Measurements from ENCODE around the gene RPS18.
A peak's percentile ranks its signal among the peaks of the same experiment; 100 is the strongest.
"Not testable (repeated sequence)": the region's sequence is repeated elsewhere in the genome, so short reads cannot be mapped to it uniquely, and the experiment has no call there.

The RPS18 gene

DNA sequence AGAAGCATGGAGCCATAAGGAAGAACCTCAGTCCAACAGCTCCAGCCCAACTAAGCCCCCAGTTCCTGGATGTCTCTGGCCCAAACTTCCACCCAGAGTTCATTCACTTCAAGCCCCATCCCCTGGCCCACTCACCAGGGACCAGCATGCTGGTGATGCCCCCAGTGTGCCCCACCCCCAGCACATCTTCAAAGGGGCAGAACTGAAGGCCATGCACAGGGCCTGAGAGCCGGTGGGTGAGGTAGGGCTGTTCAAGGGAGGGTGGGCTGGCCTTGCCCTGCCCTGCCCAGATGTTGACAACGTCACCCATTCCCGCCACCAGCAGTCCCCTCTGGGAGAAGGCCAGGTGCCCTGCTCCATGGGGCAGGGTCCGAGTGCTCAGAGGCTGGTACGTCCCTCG is 8.7 kb downstream of the RPS18 start:
- peaks cover 20% of the 10 kb centered on the region for H3K4me1 ChIP-seq (ENCODE audit: insufficient read depth, low read length)
- no peak overlapping the region for H3K9ac ChIP-seq (ENCODE audit: low read length)
- H3K4me3 ChIP-seq (ENCODE audit: low read depth in 1 of 2, low read length in 2 of 2) = no peak overlapping the region
- H3K27ac ChIP-seq (ENCODE audit: low read depth, low read length) = no peak overlapping the region
- H3K36me3 ChIP-seq (ENCODE audit: insufficient read depth, low read length) = peaks cover 43% of the 10 kb centered on the region
- H3K27me3 ChIP-seq (ENCODE audit: control insufficient read depth in 1 of 2, insufficient read depth in 2 of 2, low read length in 2 of 2) = no peaks in the 10 kb centered on the region
- H3K9me3 ChIP-seq (ENCODE audit: low read length) = no peaks in the 10 kb centered on the region

DNA sequence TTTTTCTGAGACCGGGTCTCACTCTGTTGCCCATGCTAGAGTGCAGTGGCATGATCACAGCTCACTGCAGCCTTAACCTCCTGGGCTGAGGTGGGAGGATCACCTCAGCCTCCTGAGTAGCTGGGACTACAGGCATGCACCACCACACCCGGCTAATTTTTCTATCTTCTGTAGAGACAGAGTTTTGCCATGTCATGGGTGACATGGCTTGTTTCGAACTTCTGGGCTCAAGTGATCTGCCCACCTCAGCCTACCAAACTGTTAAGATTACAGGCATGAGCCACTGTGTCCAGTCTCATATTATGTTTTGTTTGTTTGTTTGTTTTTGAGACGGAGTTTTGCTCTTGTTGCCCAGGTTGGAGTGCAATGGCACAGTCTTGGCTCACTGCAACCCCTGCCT is 13.3 kb downstream of the RPS18 start:
- peaks cover 16% of the 10 kb centered on the region for H3K4me1 ChIP-seq (ENCODE audit: insufficient read depth, low read length)
- peaks cover 39% of the 10 kb centered on the region for H3K36me3 ChIP-seq (ENCODE audit: insufficient read depth, low read length)
- not testable (repeated sequence) for H3K4me3 ChIP-seq (ENCODE audit: low read depth in 1 of 2, low read length in 2 of 2); H3K9me3 ChIP-seq (ENCODE audit: low read length); H3K27me3 ChIP-seq (ENCODE audit: control insufficient read depth in 1 of 2, insufficient read depth in 2 of 2, low read length in 2 of 2); H3K27ac ChIP-seq (ENCODE audit: low read depth, low read length); H3K9ac ChIP-seq (ENCODE audit: low read length)

DNA sequence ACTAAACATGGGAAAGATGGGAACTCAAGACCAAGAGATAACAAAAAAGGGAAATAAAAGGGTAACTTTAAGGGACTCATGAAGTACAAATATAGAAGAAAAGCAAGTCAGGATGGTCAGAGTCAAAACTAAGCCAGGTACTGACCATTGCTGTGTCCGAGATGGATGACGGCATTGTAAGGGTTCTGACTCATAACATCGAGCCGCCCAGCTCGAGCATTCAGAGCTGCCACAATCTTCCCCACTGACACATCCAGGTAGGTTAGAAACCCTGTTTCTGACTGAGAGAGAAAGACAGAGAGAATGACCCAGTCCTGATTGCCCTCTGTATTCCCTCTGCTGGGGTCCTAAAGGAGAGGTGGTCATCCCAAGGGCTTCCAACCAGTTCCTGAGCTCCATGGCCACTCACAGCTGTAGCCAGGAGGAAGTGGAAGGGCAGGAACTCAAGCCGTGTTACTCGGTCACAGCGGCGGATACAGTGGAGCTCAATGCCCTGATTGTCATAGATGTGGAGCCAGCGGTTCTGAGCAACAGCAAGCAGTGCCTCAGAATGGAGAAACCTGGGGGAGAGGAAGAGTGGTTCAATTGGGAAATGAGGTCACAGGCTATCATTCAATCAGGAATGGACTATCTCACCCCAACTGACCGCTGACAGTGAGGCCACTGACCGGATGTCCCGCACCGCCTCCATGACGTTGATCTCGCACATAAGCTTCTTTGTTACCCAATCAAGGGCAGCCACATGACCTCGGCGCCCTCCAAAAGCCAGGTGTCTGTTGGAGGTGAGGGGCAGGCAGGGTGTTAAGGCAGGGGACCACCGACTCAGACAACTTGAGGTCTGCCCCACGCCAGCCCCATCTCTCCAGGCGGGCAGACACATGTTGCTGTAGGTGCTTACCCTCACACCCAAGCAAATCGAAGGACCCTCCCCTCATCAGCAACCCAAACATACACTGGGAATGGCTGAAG is 15.4 kb downstream of the RPS18 start:
- H3K27ac ChIP-seq (ENCODE audit: low read depth, low read length) = no peak overlapping the region
- H3K9me3 ChIP-seq (ENCODE audit: low read length) = no peaks in the 10 kb centered on the region
- H3K4me1 ChIP-seq (ENCODE audit: insufficient read depth, low read length) = peaks cover 19% of the 10 kb centered on the region
- H3K4me3 ChIP-seq (ENCODE audit: low read depth in 1 of 2, low read length in 2 of 2) = no peak overlapping the region
- peaks cover 45% of the 10 kb centered on the region for H3K36me3 ChIP-seq (ENCODE audit: insufficient read depth, low read length)
- no peak overlapping the region for H3K9ac ChIP-seq (ENCODE audit: low read length)
- H3K27me3 ChIP-seq (ENCODE audit: control insufficient read depth in 1 of 2, insufficient read depth in 2 of 2, low read length in 2 of 2) = no peaks in the 10 kb centered on the region

- no peaks in the 10 kb centered on the region for H3K27me3 ChIP-seq (ENCODE audit: control insufficient read depth in 1 of 2, insufficient read depth in 2 of 2, low read length in 2 of 2)
- peaks cover 19% of the 10 kb centered on the region for H3K4me1 ChIP-seq (ENCODE audit: insufficient read depth, low read length)
- peak overlapping the region; percentile 65 for H3K9ac ChIP-seq (ENCODE audit: low read length)
- H3K4me3 ChIP-seq (ENCODE audit: low read depth in 1 of 2, low read length in 2 of 2) = peak overlapping the region; percentile 79 to 83
- no peaks in the 10 kb centered on the region for H3K9me3 ChIP-seq (ENCODE audit: low read length)
- H3K27ac ChIP-seq (ENCODE audit: low read depth, low read length) = peak overlapping the region; percentile 91
- H3K36me3 ChIP-seq (ENCODE audit: insufficient read depth, low read length) = peaks cover 50% of the 10 kb centered on the region
Measured at GRCh38 chr6:33288141-33288920, 16.5 kb downstream of the RPS18 start.

DNA sequence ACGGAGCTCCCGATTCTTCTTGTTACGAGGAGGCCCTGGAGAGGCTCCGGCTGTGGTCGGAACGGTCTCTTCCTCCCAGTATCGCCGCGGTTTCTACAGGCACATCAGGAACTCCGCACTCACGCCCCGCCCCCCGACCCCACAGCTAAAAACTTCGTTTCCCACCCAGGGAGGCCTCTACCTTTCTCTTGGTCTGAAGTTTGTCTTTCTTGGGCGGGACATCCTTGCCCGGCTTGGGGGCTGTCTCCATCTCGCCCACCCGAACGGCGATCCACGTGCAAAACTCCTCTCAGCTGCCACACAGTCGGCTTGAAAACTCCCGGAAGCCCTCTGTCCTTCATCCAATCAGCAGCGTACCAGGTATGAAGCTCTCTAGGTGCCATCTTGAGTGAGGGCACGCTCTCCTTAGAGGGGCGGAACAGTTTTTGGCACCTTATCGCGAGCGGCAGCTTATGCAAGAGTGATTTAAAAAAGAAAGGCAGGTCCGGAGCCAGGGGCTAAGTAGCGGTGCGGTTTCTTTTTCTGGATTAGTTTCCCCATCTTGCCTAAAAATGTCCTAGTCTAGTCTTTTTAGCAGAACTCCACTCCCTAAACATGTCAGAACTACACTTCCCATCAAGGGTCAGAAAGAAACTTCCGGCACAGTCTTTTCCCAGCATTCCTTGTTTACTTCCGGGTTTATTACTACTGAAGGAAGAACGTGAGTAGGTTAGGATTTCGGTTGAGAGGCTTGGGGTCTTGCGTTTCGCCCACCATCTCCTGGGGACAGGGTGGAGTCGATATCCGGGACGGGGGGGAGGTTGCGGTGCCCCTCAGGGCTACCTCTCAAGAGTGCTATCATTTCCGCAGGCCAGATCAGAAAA is 17.3 kb downstream of the RPS18 start, which contains the start of the genes PFDN6 and WDR46:
Gene PFDN6 (plus strand): TSS at position 681 of the 863 bp plus-strand sequence. CDS start 256 bp downstream, outside the sequence.
Gene WDR46 (minus strand): TSS at position 319 of the 863 bp plus-strand sequence. CDS start 69 bp downstream, at position 250.
- Histone ChIP-seq H3K4me1 (ENCODE audit: insufficient read depth, low read length) (peaks cover 19% of the 10 kb centered on the region), H3K9me3 (ENCODE audit: low read length) (no peaks in the 10 kb centered on the region), H3K9ac (ENCODE audit: low read length) (peak within 1 kb of the TSS; percentile 65), H3K27me3 (ENCODE audit: control insufficient read depth in 1 of 2, insufficient read depth in 2 of 2, low read length in 2 of 2) (no peaks in the 10 kb centered on the region), H3K27ac (ENCODE audit: low read depth, low read length) (peak within 1 kb of the TSS; percentile 91), H3K36me3 (ENCODE audit: insufficient read depth, low read length) (peaks cover 50% of the 10 kb centered on the region), H3K4me3 (ENCODE audit: low read depth in 1 of 2, low read length in 2 of 2) (peak within 1 kb of the TSS; percentile 79 to 83)

DNA sequence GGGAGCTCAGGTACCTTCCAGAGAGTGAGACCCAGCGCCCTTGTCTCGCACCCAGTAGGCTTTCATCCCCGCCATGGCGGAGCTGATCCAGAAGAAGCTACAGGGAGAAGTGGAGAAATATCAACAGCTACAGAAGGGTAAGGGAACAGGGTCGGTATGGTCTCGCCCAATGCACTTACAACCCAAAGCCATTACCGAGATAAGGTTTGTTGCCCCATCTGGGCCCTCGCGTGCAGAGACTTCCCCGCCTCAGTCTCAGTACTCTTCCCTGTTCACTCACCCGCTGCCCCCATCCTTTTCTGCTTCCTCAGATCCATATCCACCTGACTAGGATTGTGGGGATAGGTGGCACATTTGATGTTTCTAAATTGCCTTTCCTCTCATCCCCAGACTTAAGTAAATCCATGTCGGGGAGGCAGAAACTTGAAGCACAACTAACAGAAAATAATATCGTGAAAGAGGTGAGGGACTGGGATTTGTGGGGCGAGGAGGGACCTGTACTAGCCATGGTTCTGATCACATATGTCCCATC is 18.0 kb downstream of the RPS18 start:
- Histone ChIP-seq H3K27ac (ENCODE audit: low read depth, low read length) (peak overlapping the region; percentile 91), H3K9ac (ENCODE audit: low read length) (peak overlapping the region; percentile 65), H3K9me3 (ENCODE audit: low read length) (no peaks in the 10 kb centered on the region), H3K4me3 (ENCODE audit: low read depth in 1 of 2, low read length in 2 of 2) (peak overlapping the region; percentile 79 to 83), H3K36me3 (ENCODE audit: insufficient read depth, low read length) (peaks cover 51% of the 10 kb centered on the region), H3K4me1 (ENCODE audit: insufficient read depth, low read length) (peaks cover 19% of the 10 kb centered on the region), H3K27me3 (ENCODE audit: control insufficient read depth in 1 of 2, insufficient read depth in 2 of 2, low read length in 2 of 2) (no peaks in the 10 kb centered on the region)

DNA sequence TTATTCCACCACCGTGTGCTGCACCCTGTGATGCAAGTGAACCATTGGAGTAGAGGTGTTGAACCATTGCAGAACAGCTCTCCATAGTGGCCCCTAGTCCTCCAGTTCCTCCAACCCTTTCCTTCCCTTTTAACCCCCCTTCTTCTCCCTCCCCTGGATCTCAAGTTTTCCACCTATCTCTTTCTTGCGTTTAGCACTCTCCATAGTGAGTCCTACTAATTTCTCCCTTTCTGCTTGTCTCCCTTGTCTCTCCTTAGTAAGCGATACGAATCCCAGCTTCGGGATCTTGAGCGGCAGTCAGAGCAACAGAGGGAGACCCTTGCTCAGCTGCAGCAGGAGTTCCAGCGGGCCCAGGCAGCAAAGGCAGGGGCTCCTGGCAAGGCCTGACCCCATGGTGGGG is 18.6 kb downstream of the RPS18 start:
- Histone ChIP-seq H3K4me3 (ENCODE audit: low read depth in 1 of 2, low read length in 2 of 2) (peak overlapping the region in 1 of 2 donors; percentile 79), H3K27me3 (ENCODE audit: control insufficient read depth in 1 of 2, insufficient read depth in 2 of 2, low read length in 2 of 2) (no peaks in the 10 kb centered on the region), H3K4me1 (ENCODE audit: insufficient read depth, low read length) (peaks cover 19% of the 10 kb centered on the region), H3K9me3 (ENCODE audit: low read length) (no peaks in the 10 kb centered on the region), H3K36me3 (ENCODE audit: insufficient read depth, low read length) (peaks cover 54% of the 10 kb centered on the region), H3K9ac (ENCODE audit: low read length) (peak overlapping the region; percentile 65), H3K27ac (ENCODE audit: low read depth, low read length) (no peak overlapping the region)

DNA sequence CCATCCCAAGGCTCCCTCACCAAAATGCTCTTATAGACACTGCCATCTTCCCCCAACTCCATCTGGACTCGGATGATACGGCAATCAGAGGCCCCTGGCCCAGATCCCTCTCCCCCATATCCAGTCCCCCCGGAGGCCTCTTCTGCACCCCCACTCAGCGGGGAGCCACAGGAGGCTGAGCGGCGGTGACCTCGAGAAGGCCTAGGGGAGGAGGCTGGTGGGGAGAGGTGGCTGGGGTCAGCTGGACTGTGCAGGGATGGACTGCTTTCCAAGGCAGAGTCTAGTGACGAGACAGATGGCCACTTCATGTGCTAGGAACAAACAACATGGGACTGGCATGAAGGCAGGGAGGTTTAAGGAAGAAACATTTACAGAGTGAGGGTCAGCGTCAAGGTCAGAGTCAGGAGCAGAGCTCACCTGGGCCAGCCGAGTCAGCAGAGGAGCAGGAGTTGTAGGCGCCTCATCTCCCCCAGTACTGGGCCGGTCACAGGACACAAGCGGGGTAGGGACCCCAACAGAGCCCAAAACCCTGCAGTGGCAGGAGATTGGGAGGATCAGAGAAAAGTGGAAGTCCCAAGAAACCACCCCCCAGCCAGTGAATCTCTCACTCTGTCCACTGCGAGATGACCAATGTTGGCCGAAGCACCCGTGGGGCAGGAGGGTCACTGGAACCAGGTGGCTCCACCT is 21.3 kb downstream of the RPS18 start:
- H3K27ac ChIP-seq (ENCODE audit: low read depth, low read length) = no peak overlapping the region
- H3K27me3 ChIP-seq (ENCODE audit: control insufficient read depth in 1 of 2, insufficient read depth in 2 of 2, low read length in 2 of 2) = no peaks in the 10 kb centered on the region
- peaks cover 23% of the 10 kb centered on the region for H3K4me1 ChIP-seq (ENCODE audit: insufficient read depth, low read length)
- no peaks in the 10 kb centered on the region for H3K9me3 ChIP-seq (ENCODE audit: low read length)
- H3K4me3 ChIP-seq (ENCODE audit: low read depth in 1 of 2, low read length in 2 of 2) = no peak overlapping the region
- H3K9ac ChIP-seq (ENCODE audit: low read length) = no peak overlapping the region
- peaks cover 49% of the 10 kb centered on the region for H3K36me3 ChIP-seq (ENCODE audit: insufficient read depth, low read length)

- H3K36me3 ChIP-seq (ENCODE audit: insufficient read depth, low read length) = peaks cover 49% of the 10 kb centered on the region
- no peak overlapping the region for H3K9ac ChIP-seq (ENCODE audit: low read length)
- H3K4me3 ChIP-seq (ENCODE audit: low read depth in 1 of 2, low read length in 2 of 2) = no peak overlapping the region
- peaks cover 18% of the 10 kb centered on the region for H3K4me1 ChIP-seq (ENCODE audit: insufficient read depth, low read length)
- H3K27me3 ChIP-seq (ENCODE audit: control insufficient read depth in 1 of 2, insufficient read depth in 2 of 2, low read length in 2 of 2) = no peaks in the 10 kb centered on the region
- H3K27ac ChIP-seq (ENCODE audit: low read depth, low read length) = no peak overlapping the region
- no peaks in the 10 kb centered on the region for H3K9me3 ChIP-seq (ENCODE audit: low read length)
Measured at GRCh38 chr6:33294086-33294823, 22.4 kb downstream of the RPS18 start.
